ENCODE measurements around the gene HAVCR1. TPM values are rescaled to one million over a fixed set of nuclear protein-coding genes. Genes with fewer than 3 reads are reported as not detected.
"Not testable (repeated sequence)": the region's sequence is repeated elsewhere in the genome, so short reads cannot be mapped to it uniquely, and the experiment has no call there.

Gene HAVCR1
- polyA plus RNA-seq, 2 of the 4 experiments (the other 2 are of a cell fraction) = 94.7 to 103 TPM

DNA sequence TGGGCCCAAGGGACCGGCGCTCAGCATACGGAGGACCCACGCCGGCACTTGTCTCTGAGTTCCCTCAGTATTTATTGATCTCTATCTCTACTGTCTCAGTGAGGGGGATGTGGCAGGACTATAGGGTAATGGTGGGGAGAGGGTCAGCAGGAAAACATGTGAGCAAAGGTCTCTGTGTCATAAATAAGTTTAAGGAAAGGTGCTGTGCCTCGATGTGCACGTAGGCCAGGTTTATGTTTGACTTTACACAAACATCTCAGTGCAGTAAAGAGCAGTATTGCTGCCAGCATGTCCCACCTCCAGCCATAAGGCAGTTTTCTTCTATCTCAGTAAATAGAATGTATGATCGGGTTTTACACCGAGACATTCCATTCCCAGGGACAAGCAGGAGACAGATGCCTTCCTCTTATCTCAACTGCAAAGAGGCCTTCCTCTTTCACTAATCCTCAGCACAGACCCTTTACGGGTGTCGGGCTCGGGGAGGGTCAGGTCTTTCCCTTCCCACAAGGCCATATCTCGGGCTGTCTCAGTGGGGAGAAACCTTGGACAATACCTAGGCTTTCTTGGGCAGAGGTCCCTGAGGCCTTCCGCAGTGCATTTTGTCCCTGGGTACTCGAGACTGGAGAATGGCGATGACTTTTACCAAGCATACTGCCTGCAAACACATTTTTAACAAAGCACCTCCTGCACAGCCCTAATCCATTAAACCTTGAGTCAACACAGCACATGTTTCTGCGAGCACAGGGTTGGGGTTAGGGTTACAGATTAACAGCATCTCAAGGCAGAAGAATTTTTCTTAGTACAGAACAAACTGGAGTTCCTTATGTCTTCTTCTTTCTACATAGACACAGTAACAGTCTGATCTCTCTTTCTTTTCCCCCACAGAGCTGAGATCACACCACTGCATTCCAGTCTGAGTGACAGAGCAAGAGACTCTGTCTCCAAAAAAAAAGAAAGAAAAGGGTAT, 24.5 kb downstream of the HAVCR1 start:
- ATAC-seq = peak in 1 of 2 experiments; percentile 83; a peak in 3 of 6 replicates
- 39% methylated on average over 17 of the region's 17 CpGs for WGBS (ENCODE audit: missing lambda C conversion rate)
- POLR2A ChIA-PET = interaction anchor here (0.9 to 1.1 kb wide), 3 partner anchors 10 to 108 kb away, joined by 3 read pairs; partner anchors contain the start of genes HAVCR1 and MED7
- not testable (repeated sequence) for FAIRE-seq, H3K4me3 ChIP-seq, H3K9me3 ChIP-seq
- TF ChIP-seq, protein P1, sequence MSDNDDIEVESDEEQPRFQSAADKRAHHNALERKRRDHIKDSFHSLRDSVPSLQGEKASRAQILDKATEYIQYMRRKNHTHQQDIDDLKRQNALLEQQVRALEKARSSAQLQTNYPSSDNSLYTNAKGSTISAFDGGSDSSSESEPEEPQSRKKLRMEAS (IDR thresholded peaks at IDR 0.05) = peak; percentile 72
- TF ChIP-seq GATA3 (IDR thresholded peaks at IDR 0.05; ENCODE audit: borderline replicate concordance) = peak; percentile 40; the same call in 1 of the 2 replicates
- peak in 1 of 2 experiments; percentile 38; a peak in 1 of 4 replicates for TF ChIP-seq CEBPB (IDR thresholded peaks at IDR 0.05)
- TF ChIP-seq JUN (IDR thresholded peaks at IDR 0.05) = peak in 1 of 2 experiments; percentile 60; a peak in 1 of 5 replicates
- peak in 1 of 2 experiments; percentile 59; a peak in 1 of 5 replicates for TF ChIP-seq EP300 (IDR thresholded peaks at IDR 0.05)
- H3K27ac ChIP-seq = peak overlapping the region; percentile 88 to 90
- DNase-seq (ENCODE audit: low read depth in 1 of 2, low spot score in 1 of 2) = peak in 1 of 2 experiments; percentile 72
- peak overlapping the region; percentile 53 for H3K4me2 ChIP-seq
- CTCF ChIA-PET = interaction anchor here (0.8 kb wide), 1 partner anchor 16 kb away, joined by 4 read pairs; no protein-coding TSS in a partner anchor
- H3K4me1 ChIP-seq = peaks cover 54% of the 10 kb centered on the region

DNA sequence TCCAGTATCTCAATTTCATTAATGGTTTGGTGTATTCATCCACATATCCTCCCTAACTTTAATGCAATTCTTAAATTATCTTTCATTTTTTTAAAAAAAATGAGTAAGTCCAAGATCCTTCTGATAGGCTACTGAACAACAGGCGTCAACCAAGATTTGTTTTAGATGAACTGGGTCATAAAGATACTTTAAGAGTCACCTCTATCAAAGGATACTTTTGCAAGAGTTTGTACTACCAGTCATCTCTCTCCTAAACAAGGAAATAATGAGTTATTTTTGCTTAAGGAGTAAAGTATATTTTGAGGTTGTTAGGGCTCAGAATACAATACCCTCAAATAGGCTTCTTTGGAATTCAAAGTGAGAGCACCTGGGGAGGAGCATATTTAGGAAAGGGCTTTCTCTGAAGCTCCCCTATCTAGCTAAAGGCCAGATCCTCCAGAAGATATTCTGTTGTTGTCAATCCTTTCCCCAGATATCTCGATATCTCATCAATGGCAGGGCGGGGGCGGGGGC, 25.8 kb downstream of the HAVCR1 start:
- no peak for TF ChIP-seq RCOR1 (IDR thresholded peaks at IDR 0.05; ENCODE audit: low read depth, low read length)
- TF ChIP-seq ZNF302 (CRISPR knock-in tag; IDR thresholded peaks at IDR 0.05) = no peak
- CTCF ChIA-PET = no interaction called here

DNA sequence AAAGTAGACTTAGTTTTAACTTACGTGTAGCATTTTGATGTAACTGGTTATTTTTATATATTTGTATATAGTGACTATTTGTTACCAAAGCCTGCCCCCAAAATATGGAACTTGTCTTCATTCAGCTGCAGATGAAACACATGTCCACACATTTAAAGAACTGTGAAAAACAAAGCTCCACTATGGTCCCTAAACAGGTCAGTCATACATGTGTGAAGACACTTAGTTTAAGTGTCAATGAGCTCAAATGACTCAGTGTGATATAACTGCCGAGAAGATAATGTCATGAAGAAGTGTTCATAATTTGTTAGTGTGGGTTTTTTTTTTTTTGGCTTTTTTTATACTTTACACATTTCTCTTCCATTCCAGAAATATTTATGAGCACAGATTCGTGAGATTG, 28.2 kb downstream of the HAVCR1 start:
- TF ChIP-seq JUNB (IDR thresholded peaks at IDR 0.05) = no peak
- no peak for TF ChIP-seq HMGXB4 (CRISPR knock-in tag; IDR thresholded peaks at IDR 0.05; ENCODE audit: borderline replicate concordance)
- no peak for TF ChIP-seq HDAC2 (IDR thresholded peaks at IDR 0.05)
- TF ChIP-seq CTCF (IDR thresholded peaks at IDR 0.05) = no peak
- TF ChIP-seq ZC3H11A (IDR thresholded peaks at IDR 0.05) = no peak
- no peak for TF ChIP-seq BHLHE40 (IDR thresholded peaks at IDR 0.05; ENCODE audit: low read depth, low read length)
- no peak for TF ChIP-seq KDM5A (IDR thresholded peaks at IDR 0.05)
- no peak for TF ChIP-seq PHF8 (IDR thresholded peaks at IDR 0.05; ENCODE audit: borderline replicate concordance, low read depth)
- TF ChIP-seq GATA3 (IDR thresholded peaks at IDR 0.05; ENCODE audit: borderline replicate concordance) = no peak
- no peak for TF ChIP-seq HOXB13 (CRISPR knock-in tag; IDR thresholded peaks at IDR 0.05; ENCODE audit: low read depth)
- TF ChIP-seq USF2 (IDR thresholded peaks at IDR 0.05) = no peak
- TF ChIP-seq MYC (IDR thresholded peaks at IDR 0.05; ENCODE audit: borderline replicate concordance, low read length) = no peak
- no peak for TF ChIP-seq RAD21 (conservative IDR thresholded peaks at IDR 0.05 in 1 of 2, IDR thresholded peaks at IDR 0.05 in 1 of 2)
- no peak for ATAC-seq
- FAIRE-seq = peak; percentile 73
- ChIA-PET CTCF (no interaction called here), POLR2A (interaction anchor here (0.7 kb wide), 1 partner anchor 153 kb away, joined by 3 read pairs; no protein-coding TSS in a partner anchor)
- H3K4me3 ChIP-seq = no peak overlapping the region
- H3K4me2 ChIP-seq = no peak overlapping the region
- WGBS (ENCODE audit: missing lambda C conversion rate) = 71% methylated on average over 3 of the region's 3 CpGs
- DNase-seq (ENCODE audit: low read depth in 1 of 2, low spot score in 1 of 2) = no peak
- H3K27ac ChIP-seq = peak overlapping the region in 1 of 2 experiments; percentile 90; a peak in 4 of 6 replicates
- no peaks in the 10 kb centered on the region for H3K9me3 ChIP-seq
- peaks cover 33% of the 10 kb centered on the region for H3K4me1 ChIP-seq

More for the DNA sequence above, 25.8 kb downstream of the HAVCR1 start:
- Histone ChIP-seq H3K27ac (peak overlapping the region; percentile 88 to 90), H3K4me1 (peaks cover 46% of the 10 kb centered on the region), H3K9me3 (no peaks in the 10 kb centered on the region), H3K4me3 (no peak overlapping the region), H3K4me2 (peak overlapping the region; percentile 53; the same call in 2 of the 3 replicates)
- WGBS (ENCODE audit: missing lambda C conversion rate) = 88% methylated on average over 4 of the region's 4 CpGs
- DNase-seq (ENCODE audit: low read depth in 1 of 2, low spot score in 1 of 2) (no peak), FAIRE-seq (no peak), ATAC-seq (no peak; a peak in 1 of 6 replicates)
- POLR2A ChIA-PET = no interaction called here
